ENCODE data around the gene KRTAP3-2.
A peak's percentile ranks its signal among the peaks of the same experiment; 100 is the strongest.
"Not testable (repeated sequence)": the region's sequence is repeated elsewhere in the genome, so short reads cannot be mapped to it uniquely, and the experiment has no call there.

The KRTAP3-2 gene

GRCh38 chr17:40999563-40999962 lies at the start of gene KRTAP3-2:
Gene KRTAP3-2, minus strand, starts transcription at chr17:40999906. Its CDS starts 53 bp downstream, at chr17:40999853.
- not testable (repeated sequence) for H3K9me3 Mint-ChIP-seq; H3K27ac Mint-ChIP-seq; H3K4me3 Mint-ChIP-seq; H3K4me1 Mint-ChIP-seq; ATAC-seq; H3K36me3 Mint-ChIP-seq; DNase-seq (ENCODE audit: low spot score in 2 of 2)

GRCh38 chr17:41049110-41049509 lies 49.4 kb upstream of the KRTAP3-2 start:
- Mint-ChIP-seq H3K4me1 (no peaks in the 10 kb centered on the region), H3K36me3 (no peaks in the 10 kb centered on the region), H3K27ac (no peak overlapping the region), H3K9me3 (no peaks in the 10 kb centered on the region), H3K4me3 (no peak overlapping the region)
- ATAC-seq (peak; percentile 60), DNase-seq (ENCODE audit: low spot score in 2 of 2) (no peak)

- H3K4me1 Mint-ChIP-seq, result no peaks in the 10 kb centered on the region
- peaks cover 2% of the 10 kb centered on the region for H3K9me3 Mint-ChIP-seq
- no peak overlapping the region for H3K4me3 Mint-ChIP-seq
- no peak for ATAC-seq
- no peaks in the 10 kb centered on the region for H3K36me3 Mint-ChIP-seq
- DNase-seq (ENCODE audit: low spot score in 2 of 2), result no peak
- H3K27ac Mint-ChIP-seq, result no peak overlapping the region
Observed at GRCh38 chr17:41048441-41048840, 48.7 kb upstream of the KRTAP3-2 start.

- DNase-seq (ENCODE audit: low spot score in 2 of 2); H3K4me1 Mint-ChIP-seq; H3K36me3 Mint-ChIP-seq; ATAC-seq; H3K4me3 Mint-ChIP-seq; H3K27ac Mint-ChIP-seq; H3K9me3 Mint-ChIP-seq: not testable (repeated sequence)
Observed at GRCh38 chr17:41046735-41047465, 47.2 kb upstream of the KRTAP3-2 start, which contains the start of gene KRTAP2-1. Gene KRTAP2-1, minus strand, starts transcription at chr17:41047316. Its CDS starts 49 bp downstream, at chr17:41047267.

- Mint-ChIP-seq H3K36me3 (no peaks in the 10 kb centered on the region), H3K4me3 (no peak overlapping the region), H3K27ac (no peak overlapping the region), H3K9me3 (peaks cover 7% of the 10 kb centered on the region), H3K4me1 (no peaks in the 10 kb centered on the region)
- DNase-seq (ENCODE audit: low spot score in 2 of 2) (no peak), ATAC-seq (no peak)
Observed at GRCh38 chr17:41042953-41043352, 43.2 kb upstream of the KRTAP3-2 start.

- H3K4me1 Mint-ChIP-seq; DNase-seq (ENCODE audit: low spot score in 2 of 2); ATAC-seq; H3K36me3 Mint-ChIP-seq; H3K27ac Mint-ChIP-seq; H3K4me3 Mint-ChIP-seq; H3K9me3 Mint-ChIP-seq: not testable (repeated sequence)
Observed at GRCh38 chr17:41040783-41041571, 41.3 kb upstream of the KRTAP3-2 start, which contains the start of gene KRTAP1-1. Gene KRTAP1-1, minus strand, starts transcription at chr17:41041450. Its CDS starts 53 bp downstream, at chr17:41041397.

- H3K36me3 Mint-ChIP-seq, result no peaks in the 10 kb centered on the region
- no peaks in the 10 kb centered on the region for H3K4me1 Mint-ChIP-seq
- H3K9me3 Mint-ChIP-seq, result peaks cover 3% of the 10 kb centered on the region
- H3K4me3 Mint-ChIP-seq, result no peak overlapping the region
- ATAC-seq, result no peak
- H3K27ac Mint-ChIP-seq, result no peak overlapping the region
- no peak for DNase-seq (ENCODE audit: low spot score in 2 of 2)
Observed at GRCh38 chr17:41037853-41038350, 38.2 kb upstream of the KRTAP3-2 start.

- not testable (repeated sequence) for DNase-seq (ENCODE audit: low spot score in 2 of 2); ATAC-seq; H3K36me3 Mint-ChIP-seq; H3K4me1 Mint-ChIP-seq; H3K27ac Mint-ChIP-seq; H3K9me3 Mint-ChIP-seq; H3K4me3 Mint-ChIP-seq
Observed at GRCh38 chr17:41034346-41034935, 34.7 kb upstream of the KRTAP3-2 start, which contains the start of gene KRTAP1-3. Gene KRTAP1-3, minus strand, starts transcription at chr17:41034874. Its CDS starts 53 bp downstream, at chr17:41034821.

GRCh38 chr17:41029633-41030245 lies 30.0 kb upstream of the KRTAP3-2 start, which contains the start of gene KRTAP1-4:
Gene KRTAP1-4, minus strand, starts transcription at chr17:41030195. Its CDS starts 117 bp downstream, at chr17:41030078.
- Mint-ChIP-seq H3K4me1 (no peaks in the 10 kb centered on the region), H3K36me3 (no peaks in the 10 kb centered on the region), H3K9me3 (no peaks in the 10 kb centered on the region), H3K27ac (no peak within 1 kb of the TSS), H3K4me3 (no peak within 1 kb of the TSS)
- DNase-seq (ENCODE audit: low spot score in 2 of 2), result no peak
- ATAC-seq, result no peak

GRCh38 chr17:41026715-41027471 lies 27.2 kb upstream of the KRTAP3-2 start, which contains the start of gene KRTAP1-5:
Gene KRTAP1-5, minus strand, starts transcription at chr17:41027208. Its CDS starts 53 bp downstream, at chr17:41027155.
- Mint-ChIP-seq H3K4me1 (no peaks in the 10 kb centered on the region), H3K4me3 (no peak within 1 kb of the TSS), H3K36me3 (no peaks in the 10 kb centered on the region), H3K27ac (no peak within 1 kb of the TSS), H3K9me3 (no peaks in the 10 kb centered on the region)
- ATAC-seq (no peak), DNase-seq (ENCODE audit: low spot score in 2 of 2) (no peak)

GRCh38 chr17:41024697-41025096 lies 25.0 kb upstream of the KRTAP3-2 start:
- no peaks in the 10 kb centered on the region for H3K36me3 Mint-ChIP-seq
- no peak overlapping the region for H3K4me3 Mint-ChIP-seq

GRCh38 chr17:41020336-41020735 lies 20.6 kb upstream of the KRTAP3-2 start:
- Mint-ChIP-seq H3K36me3 (no peaks in the 10 kb centered on the region), H3K9me3 (no peaks in the 10 kb centered on the region)
- ATAC-seq, result no peak

More at GRCh38 chr17:41024697-41025096, 25.0 kb upstream of the KRTAP3-2 start:
- DNase-seq (ENCODE audit: low spot score in 2 of 2) (no peak), ATAC-seq (no peak)
- H3K4me1 Mint-ChIP-seq, result no peaks in the 10 kb centered on the region
- no peaks in the 10 kb centered on the region for H3K9me3 Mint-ChIP-seq
- H3K27ac Mint-ChIP-seq, result no peak overlapping the region

GRCh38 chr17:41019415-41019814 lies 19.7 kb upstream of the KRTAP3-2 start:
- H3K9me3 Mint-ChIP-seq, result no peaks in the 10 kb centered on the region
- no peaks in the 10 kb centered on the region for H3K36me3 Mint-ChIP-seq
- H3K4me3 Mint-ChIP-seq, result no peak overlapping the region
- H3K27ac Mint-ChIP-seq, result no peak overlapping the region
- DNase-seq (ENCODE audit: low spot score in 2 of 2) (no peak), ATAC-seq (no peak)
- no peaks in the 10 kb centered on the region for H3K4me1 Mint-ChIP-seq

More at GRCh38 chr17:41020336-41020735, 20.6 kb upstream of the KRTAP3-2 start:
- no peak overlapping the region for H3K27ac Mint-ChIP-seq
- H3K4me3 Mint-ChIP-seq, result no peak overlapping the region
- H3K4me1 Mint-ChIP-seq, result no peaks in the 10 kb centered on the region
- no peak for DNase-seq (ENCODE audit: low spot score in 2 of 2)

GRCh38 chr17:41018541-41018940 lies 18.8 kb upstream of the KRTAP3-2 start:
- H3K27ac Mint-ChIP-seq, result no peak overlapping the region
- no peaks in the 10 kb centered on the region for H3K36me3 Mint-ChIP-seq
- no peaks in the 10 kb centered on the region for H3K9me3 Mint-ChIP-seq
- no peaks in the 10 kb centered on the region for H3K4me1 Mint-ChIP-seq
- DNase-seq (ENCODE audit: low spot score in 2 of 2) (no peak), ATAC-seq (no peak)
- H3K4me3 Mint-ChIP-seq, result no peak overlapping the region
